Measurements from ENCODE around the gene FAM24B.

The FAM24B gene

GRCh38 chr10:122850705-122851640 is 28.4 kb downstream of the FAM24B start:
- Mint-ChIP-seq H3K4me3 (no peak overlapping the region), H3K9me3 (peaks cover 3% of the 10 kb centered on the region), H3K27me3 (ENCODE audit: low read depth) (no peaks in the 10 kb centered on the region), H3K4me1 (ENCODE audit: low read depth) (peaks cover 32% of the 10 kb centered on the region), H3K27ac (no peak overlapping the region), H3K36me3 (ENCODE audit: low read depth) (peaks cover 65% of the 10 kb centered on the region)
- DNase-seq (ENCODE audit: low spot score), result no peak

DNA sequence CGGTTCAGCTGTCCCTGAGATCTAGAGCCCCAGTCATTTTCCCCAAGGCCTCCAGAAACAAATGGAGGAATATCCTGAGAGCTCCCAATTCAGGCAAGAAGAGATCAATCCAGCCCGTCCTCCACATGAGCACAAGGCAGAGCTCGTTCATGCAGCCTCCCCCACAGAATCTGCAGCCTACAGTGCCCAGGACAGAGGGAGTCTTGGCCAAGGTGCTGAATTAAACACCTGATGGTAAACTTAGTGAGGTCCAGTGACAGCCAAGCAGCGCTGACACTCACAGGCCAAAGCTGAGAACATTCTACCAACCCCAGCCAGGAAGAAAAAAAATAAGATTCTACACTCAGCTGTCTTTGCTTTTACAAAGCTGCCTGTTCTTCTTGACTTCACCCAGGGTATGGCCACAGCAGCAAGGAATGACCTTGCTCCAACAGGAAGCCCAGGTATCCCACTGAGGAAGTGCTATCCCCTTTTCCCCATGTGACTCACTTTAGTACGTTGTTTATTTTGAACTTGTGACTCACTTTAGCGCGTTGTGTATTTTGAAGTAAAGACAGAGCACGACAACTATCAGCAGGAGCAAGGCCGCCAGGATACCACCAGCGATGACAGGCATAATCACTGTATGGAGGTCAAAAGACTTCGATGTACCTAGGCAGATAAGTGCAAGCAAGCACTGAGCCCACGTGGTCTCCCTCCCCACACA is 29.3 kb downstream of the FAM24B start:
- no peaks in the 10 kb centered on the region for H3K27me3 Mint-ChIP-seq (ENCODE audit: low read depth)
- H3K36me3 Mint-ChIP-seq (ENCODE audit: low read depth), result peaks cover 65% of the 10 kb centered on the region
- peaks cover 3% of the 10 kb centered on the region for H3K9me3 Mint-ChIP-seq
- H3K27ac Mint-ChIP-seq, result no peak overlapping the region
- no peak for DNase-seq (ENCODE audit: low spot score)
- H3K4me1 Mint-ChIP-seq (ENCODE audit: low read depth), result peaks cover 27% of the 10 kb centered on the region
- H3K4me3 Mint-ChIP-seq, result no peak overlapping the region

- Mint-ChIP-seq H3K4me3 (no peak overlapping the region), H3K36me3 (ENCODE audit: low read depth) (peaks cover 63% of the 10 kb centered on the region), H3K27ac (no peak overlapping the region), H3K4me1 (ENCODE audit: low read depth) (peaks cover 19% of the 10 kb centered on the region), H3K9me3 (peaks cover 3% of the 10 kb centered on the region), H3K27me3 (ENCODE audit: low read depth) (no peaks in the 10 kb centered on the region)
- no peak for DNase-seq (ENCODE audit: low spot score)
Measured at GRCh38 chr10:122849090-122849489, 30.3 kb downstream of the FAM24B start.

DNA sequence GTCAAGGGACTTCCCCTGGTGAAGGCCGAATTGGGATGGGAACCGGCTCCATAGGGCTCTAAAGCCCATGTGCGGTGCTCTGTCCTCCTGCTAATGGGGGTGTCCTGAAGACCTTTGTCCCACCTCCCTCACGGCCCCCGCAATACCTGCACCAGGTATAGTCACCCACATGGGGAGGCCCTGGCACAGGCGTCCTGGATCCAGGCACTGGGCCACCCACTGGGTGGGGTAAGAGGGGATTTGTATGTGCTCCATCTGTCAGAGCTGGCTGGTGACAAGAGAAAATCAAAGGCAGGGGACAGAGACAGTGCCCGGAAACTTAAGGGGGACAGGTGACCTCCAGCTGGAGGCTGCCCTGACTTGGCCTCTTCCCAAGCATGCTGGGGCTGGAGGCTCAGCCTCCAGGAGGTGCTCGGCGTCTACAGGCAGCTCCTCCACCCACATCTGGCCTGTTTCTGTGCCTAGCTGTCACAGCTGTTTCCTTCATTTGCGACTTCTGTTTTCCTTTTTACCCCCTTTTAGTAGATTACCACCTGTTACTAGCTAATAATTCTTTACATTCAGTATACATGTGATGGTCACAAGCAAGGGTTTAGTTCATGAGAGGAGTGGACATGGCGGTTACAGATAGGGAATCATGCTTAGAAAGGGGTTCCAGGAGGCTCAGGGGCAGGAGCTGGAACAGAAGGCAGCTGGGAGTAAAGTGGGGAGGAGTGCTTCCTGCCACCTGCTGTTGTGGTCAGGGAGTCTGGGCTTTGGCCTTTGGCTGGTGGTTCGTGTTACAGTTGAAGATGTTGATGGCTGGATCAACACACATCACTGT is 31.4 kb downstream of the FAM24B start:
- no peaks in the 10 kb centered on the region for H3K27me3 Mint-ChIP-seq (ENCODE audit: low read depth)
- H3K27ac Mint-ChIP-seq, result no peak overlapping the region
- peaks cover 53% of the 10 kb centered on the region for H3K36me3 Mint-ChIP-seq (ENCODE audit: low read depth)
- peaks cover 11% of the 10 kb centered on the region for H3K4me1 Mint-ChIP-seq (ENCODE audit: low read depth)
- peaks cover 3% of the 10 kb centered on the region for H3K9me3 Mint-ChIP-seq
- DNase-seq (ENCODE audit: low spot score), result no peak
- no peak overlapping the region for H3K4me3 Mint-ChIP-seq

DNA sequence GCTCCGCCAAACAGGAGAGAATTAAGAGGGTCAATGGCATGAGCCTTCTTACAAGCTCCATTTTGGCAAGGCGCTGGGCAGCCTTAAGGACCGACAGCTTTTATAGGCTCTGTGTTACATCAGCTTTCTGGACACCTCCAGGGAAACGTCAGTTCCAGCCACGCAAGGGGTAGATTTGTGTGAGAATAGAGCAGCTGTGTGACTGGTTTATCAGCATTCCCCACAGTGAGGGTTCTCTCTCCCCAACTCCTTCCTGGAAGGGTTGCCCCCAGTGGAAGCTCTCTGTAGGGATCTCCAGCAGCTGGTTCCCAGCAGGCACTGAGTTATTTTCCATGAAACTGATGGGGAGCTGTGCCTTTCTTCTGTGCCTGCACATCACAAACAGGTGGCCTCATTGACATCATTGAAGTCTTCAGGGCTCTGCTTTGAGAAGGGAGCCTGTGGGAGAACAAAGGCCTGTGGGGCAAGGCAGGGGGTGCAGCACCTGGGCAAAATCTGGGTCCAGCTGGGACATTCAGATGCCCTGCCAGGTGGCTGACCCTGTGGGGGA is 33.5 kb downstream of the FAM24B start, which contains the start of gene CUZD1:
Gene CUZD1, minus strand, starts transcription at position 75 of the 550 bp plus-strand sequence. Its CDS starts 14 bp downstream, at position 61.
- Mint-ChIP-seq H3K27me3 (ENCODE audit: low read depth) (no peaks in the 10 kb centered on the region), H3K4me1 (ENCODE audit: low read depth) (peaks cover 8% of the 10 kb centered on the region), H3K4me3 (no peak within 1 kb of the TSS), H3K27ac (no peak within 1 kb of the TSS), H3K36me3 (ENCODE audit: low read depth) (peaks cover 46% of the 10 kb centered on the region), H3K9me3 (peaks cover 7% of the 10 kb centered on the region)
- no peak for DNase-seq (ENCODE audit: low spot score)

DNA sequence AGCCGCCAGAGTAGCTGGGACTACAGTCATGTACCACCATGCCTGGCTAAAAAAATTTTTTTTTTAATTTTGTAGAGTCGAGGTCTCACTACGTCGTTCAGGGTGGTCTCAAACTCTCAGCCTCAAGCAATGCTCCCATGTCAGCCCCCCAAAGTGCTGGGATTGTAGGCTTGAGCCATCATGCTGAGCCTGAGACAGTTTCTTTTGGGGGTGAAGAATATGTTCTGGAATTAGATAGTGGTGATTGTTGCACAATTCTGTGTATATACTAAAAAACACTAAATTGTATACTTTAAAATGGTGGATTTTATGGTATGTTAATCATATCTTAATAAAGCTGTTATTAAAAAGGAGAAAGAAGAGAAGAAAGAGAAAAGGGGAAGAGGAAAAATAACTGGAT is 35.2 kb downstream of the FAM24B start:
- DNase-seq (ENCODE audit: low spot score), result no peak
- no peaks in the 10 kb centered on the region for H3K27me3 Mint-ChIP-seq (ENCODE audit: low read depth)
- no peak overlapping the region for H3K4me3 Mint-ChIP-seq
- peaks cover 7% of the 10 kb centered on the region for H3K9me3 Mint-ChIP-seq
- peaks cover 8% of the 10 kb centered on the region for H3K4me1 Mint-ChIP-seq (ENCODE audit: low read depth)
- H3K36me3 Mint-ChIP-seq (ENCODE audit: low read depth), result peaks cover 43% of the 10 kb centered on the region
- no peak overlapping the region for H3K27ac Mint-ChIP-seq

GRCh38 chr10:122841569-122841968 is 37.8 kb downstream of the FAM24B start:
- H3K4me1 Mint-ChIP-seq (ENCODE audit: low read depth), result peaks cover 2% of the 10 kb centered on the region
- peaks cover 57% of the 10 kb centered on the region for H3K36me3 Mint-ChIP-seq (ENCODE audit: low read depth)
- peaks cover 6% of the 10 kb centered on the region for H3K9me3 Mint-ChIP-seq
- no peaks in the 10 kb centered on the region for H3K27me3 Mint-ChIP-seq (ENCODE audit: low read depth)
- H3K4me3 Mint-ChIP-seq, result no peak overlapping the region
- H3K27ac Mint-ChIP-seq, result no peak overlapping the region
- DNase-seq (ENCODE audit: low spot score), result no peak

GRCh38 chr10:122839505-122839904 is 39.9 kb downstream of the FAM24B start:
- no peak for DNase-seq (ENCODE audit: low spot score)
- Mint-ChIP-seq H3K27me3 (ENCODE audit: low read depth) (no peaks in the 10 kb centered on the region), H3K4me3 (no peak overlapping the region), H3K9me3 (peaks cover 9% of the 10 kb centered on the region), H3K4me1 (ENCODE audit: low read depth) (no peaks in the 10 kb centered on the region), H3K27ac (no peak overlapping the region), H3K36me3 (ENCODE audit: low read depth) (peaks cover 59% of the 10 kb centered on the region)

DNA sequence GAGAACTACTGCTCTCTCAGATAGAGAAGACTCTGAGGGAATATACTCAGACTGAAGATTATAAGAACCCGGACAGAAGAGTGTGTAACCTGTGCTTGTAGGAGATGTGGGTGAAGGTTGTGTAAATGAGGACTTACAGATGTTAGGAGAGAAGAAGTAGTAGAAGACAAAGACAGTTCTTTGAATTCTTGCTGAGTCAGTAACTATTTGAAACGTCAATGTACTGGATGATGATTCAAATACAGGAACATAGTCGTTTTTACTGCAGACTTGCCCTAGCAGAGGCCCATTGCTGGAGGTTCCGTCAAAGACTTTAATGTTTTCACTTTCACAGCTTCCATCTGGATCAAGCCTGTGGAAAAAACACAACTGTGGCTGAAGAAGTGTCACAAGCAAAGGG is 40.5 kb downstream of the FAM24B start:
- Mint-ChIP-seq H3K36me3 (ENCODE audit: low read depth) (peaks cover 56% of the 10 kb centered on the region), H3K27ac (no peak overlapping the region), H3K9me3 (peaks cover 9% of the 10 kb centered on the region), H3K4me3 (no peak overlapping the region), H3K27me3 (ENCODE audit: low read depth) (no peaks in the 10 kb centered on the region), H3K4me1 (ENCODE audit: low read depth) (no peaks in the 10 kb centered on the region)
- DNase-seq (ENCODE audit: low spot score), result no peak

DNA sequence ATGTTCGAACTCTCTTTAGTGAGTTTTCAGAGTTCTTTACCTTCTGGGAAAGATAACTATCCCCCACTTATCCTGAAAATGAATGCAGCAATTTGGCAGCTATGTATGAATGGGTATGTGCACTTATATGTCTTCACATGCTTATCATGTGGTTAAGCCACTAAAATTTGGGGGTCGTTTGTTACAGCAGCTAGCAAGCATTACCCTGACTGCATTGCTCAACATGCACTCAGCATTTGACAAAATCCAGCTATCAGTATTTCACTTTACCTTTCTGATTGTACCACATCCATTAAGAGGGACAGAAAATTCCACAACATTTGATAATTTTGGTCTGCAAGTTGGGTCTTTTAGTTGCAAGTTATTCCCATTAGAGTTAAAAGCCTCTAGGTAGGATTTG is 43.5 kb downstream of the FAM24B start:
- Mint-ChIP-seq H3K4me3 (no peak overlapping the region), H3K4me1 (ENCODE audit: low read depth) (no peaks in the 10 kb centered on the region), H3K36me3 (ENCODE audit: low read depth) (peaks cover 71% of the 10 kb centered on the region), H3K9me3 (peaks cover 5% of the 10 kb centered on the region), H3K27ac (no peak overlapping the region), H3K27me3 (ENCODE audit: low read depth) (no peaks in the 10 kb centered on the region)
- DNase-seq (ENCODE audit: low spot score), result no peak

DNA sequence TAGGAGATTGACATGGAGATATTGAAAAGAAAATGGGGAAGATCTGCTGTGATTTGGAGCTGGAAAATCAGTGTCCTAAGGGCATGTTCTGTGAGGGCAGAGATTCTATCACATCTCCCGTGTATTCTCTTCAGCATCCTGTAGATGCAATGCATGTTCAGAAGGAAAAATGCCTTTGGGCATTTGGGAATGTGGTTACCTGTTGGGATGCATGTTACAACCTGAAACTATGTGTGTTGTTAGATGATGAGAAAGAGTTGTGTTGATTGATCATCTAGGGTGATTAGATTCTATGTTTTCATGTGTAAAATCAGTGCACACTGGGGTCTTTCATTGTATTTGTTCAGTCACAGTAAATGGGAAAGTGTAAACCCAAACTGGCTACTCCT is 48.4 kb downstream of the FAM24B start:
- Mint-ChIP-seq H3K4me3 (no peak overlapping the region), H3K27me3 (ENCODE audit: low read depth) (peaks cover 5% of the 10 kb centered on the region), H3K4me1 (ENCODE audit: low read depth) (no peaks in the 10 kb centered on the region), H3K9me3 (peaks cover 2% of the 10 kb centered on the region), H3K27ac (no peak overlapping the region), H3K36me3 (ENCODE audit: low read depth) (peaks cover 40% of the 10 kb centered on the region)
- DNase-seq (ENCODE audit: low spot score), result no peak

DNA sequence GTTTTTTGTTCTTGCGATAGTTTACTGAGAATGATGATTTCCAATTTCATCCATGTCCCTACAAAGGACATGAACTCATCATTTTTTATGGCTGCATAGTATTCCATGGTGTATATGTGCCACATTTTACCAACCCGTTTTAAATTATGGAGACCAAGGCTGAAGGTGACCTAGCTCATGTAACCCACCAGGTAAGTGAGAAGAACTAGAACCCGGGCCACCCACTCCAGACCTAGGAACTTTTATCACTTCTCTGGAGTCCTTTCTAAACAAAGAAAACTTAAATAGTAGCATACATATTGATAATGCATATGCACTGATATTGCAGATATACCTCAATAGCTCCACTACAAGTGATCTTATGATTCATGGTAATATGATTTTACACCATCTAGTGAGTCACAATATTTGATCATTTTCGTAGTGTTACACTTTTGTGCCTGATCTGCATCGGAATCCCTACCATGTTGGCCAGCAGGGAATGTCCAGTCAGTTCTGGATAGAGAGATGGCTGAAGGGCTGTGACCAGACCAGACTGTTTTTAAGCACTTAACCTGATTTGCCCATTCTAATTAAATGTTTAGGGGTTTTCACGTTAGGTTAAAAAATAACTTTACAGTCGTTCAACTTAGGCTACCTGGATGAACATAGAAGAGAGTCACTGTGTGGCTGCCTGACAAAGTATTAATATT is 49.0 kb downstream of the FAM24B start:
- H3K27me3 Mint-ChIP-seq (ENCODE audit: low read depth), result peaks cover 5% of the 10 kb centered on the region
- H3K27ac Mint-ChIP-seq, result no peak overlapping the region
- no peaks in the 10 kb centered on the region for H3K9me3 Mint-ChIP-seq
- DNase-seq (ENCODE audit: low spot score), result no peak
- peaks cover 35% of the 10 kb centered on the region for H3K36me3 Mint-ChIP-seq (ENCODE audit: low read depth)
- no peak overlapping the region for H3K4me3 Mint-ChIP-seq
- H3K4me1 Mint-ChIP-seq (ENCODE audit: low read depth), result no peaks in the 10 kb centered on the region

DNA sequence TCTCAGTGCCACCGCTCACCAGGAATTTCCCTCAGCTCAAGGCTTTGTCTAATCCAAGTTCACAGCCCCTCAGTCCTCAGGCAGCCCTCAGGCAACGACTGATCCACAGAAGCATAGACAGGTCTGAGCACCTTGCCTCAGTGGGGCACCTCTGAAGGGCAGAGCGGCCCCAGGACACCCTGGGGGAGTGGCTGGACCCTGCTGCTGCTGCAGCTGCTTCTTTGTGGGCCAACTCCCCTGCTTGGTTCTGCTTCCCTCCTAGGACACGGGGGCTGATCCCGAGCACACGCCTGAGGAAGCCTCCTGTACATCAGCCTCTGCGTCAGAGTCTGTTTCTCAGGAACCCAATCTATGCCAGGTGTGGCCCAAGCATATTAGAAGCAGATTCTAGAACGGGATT is 49.9 kb downstream of the FAM24B start:
- peaks cover 28% of the 10 kb centered on the region for H3K36me3 Mint-ChIP-seq (ENCODE audit: low read depth)
- H3K4me3 Mint-ChIP-seq, result no peak overlapping the region
- no peaks in the 10 kb centered on the region for H3K9me3 Mint-ChIP-seq
- no peak for DNase-seq (ENCODE audit: low spot score)
- H3K4me1 Mint-ChIP-seq (ENCODE audit: low read depth), result no peaks in the 10 kb centered on the region
- peaks cover 9% of the 10 kb centered on the region for H3K27me3 Mint-ChIP-seq (ENCODE audit: low read depth)
- H3K27ac Mint-ChIP-seq, result no peak overlapping the region

Measured in T-helper 2 cell treated with Interferon-gamma antibody and Interleukin-4, amounts not matched to agents 5 μg/mL and 100 μg/mL, for 36 hours (primary cell).